ENCODE measurements around the gene ATP6V0E1.

DNA sequence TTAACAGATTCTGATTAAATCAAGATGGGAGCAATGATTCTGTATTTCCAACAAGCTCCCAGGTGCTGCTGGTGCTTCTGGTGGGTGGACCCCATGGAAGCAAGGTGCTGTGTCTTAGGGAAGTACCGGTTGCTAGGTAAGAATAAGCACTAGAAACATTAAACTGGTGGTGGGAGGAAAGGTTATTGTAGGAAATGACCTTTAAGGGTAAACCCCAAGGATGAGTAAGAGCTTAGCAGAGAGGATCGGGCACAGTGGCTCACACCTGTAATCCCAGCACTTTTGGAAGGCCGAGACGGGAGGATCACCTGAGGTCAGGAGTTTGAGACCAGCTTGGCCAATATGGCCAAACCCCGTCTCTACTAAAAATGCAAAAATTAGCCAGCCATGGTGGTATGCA is 56.4 kb downstream of the ATP6V0E1 start:
- TF ChIP-seq, protein P1, sequence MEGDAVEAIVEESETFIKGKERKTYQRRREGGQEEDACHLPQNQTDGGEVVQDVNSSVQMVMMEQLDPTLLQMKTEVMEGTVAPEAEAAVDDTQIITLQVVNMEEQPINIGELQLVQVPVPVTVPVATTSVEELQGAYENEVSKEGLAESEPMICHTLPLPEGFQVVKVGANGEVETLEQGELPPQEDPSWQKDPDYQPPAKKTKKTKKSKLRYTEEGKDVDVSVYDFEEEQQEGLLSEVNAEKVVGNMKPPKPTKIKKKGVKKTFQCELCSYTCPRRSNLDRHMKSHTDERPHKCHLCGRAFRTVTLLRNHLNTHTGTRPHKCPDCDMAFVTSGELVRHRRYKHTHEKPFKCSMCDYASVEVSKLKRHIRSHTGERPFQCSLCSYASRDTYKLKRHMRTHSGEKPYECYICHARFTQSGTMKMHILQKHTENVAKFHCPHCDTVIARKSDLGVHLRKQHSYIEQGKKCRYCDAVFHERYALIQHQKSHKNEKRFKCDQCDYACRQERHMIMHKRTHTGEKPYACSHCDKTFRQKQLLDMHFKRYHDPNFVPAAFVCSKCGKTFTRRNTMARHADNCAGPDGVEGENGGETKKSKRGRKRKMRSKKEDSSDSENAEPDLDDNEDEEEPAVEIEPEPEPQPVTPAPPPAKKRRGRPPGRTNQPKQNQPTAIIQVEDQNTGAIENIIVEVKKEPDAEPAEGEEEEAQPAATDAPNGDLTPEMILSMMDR (IDR thresholded peaks at IDR 0.05), result no peak
- no peak for TF ChIP-seq POLR2A (IDR thresholded peaks at IDR 0.05)

Measured in Peyer's patch (tissue), 4 donors.